Stimulated activated CD4-positive, alpha-beta T cell treated with anti-CD3 and anti-CD28 coated beads, Interleukin-1b, Interleukin-23, amount 100 ng/mL, for 24 hours (primary cell): Measurements from ENCODE around the gene ENG.
"Not testable (repeated sequence)": the region's sequence is repeated elsewhere in the genome, so short reads cannot be mapped to it uniquely, and the experiment has no call there.

Source experiments
- DNase-seq, 4 experiments: peaks; one replicate each; pipeline ENCODE4 v3.0.0-alpha.2; 2020; ENCODE audit warnings: low read depth in 4 of 4, low spot score in 1 of 4

Gene ENG

GRCh38 chr9:127846443-127847177 lies 7.8 kb downstream of the ENG start:
- no peak for DNase-seq

- not testable (repeated sequence) for DNase-seq
These were observed 8.8 kb downstream of the ENG start for GRCh38 chr9:127845619-127846018.

GRCh38 chr9:127844821-127845359 lies 9.6 kb downstream of the ENG start:
- DNase-seq = no peak

- DNase-seq = no peak
These were observed 13.2 kb downstream of the ENG start for GRCh38 chr9:127841087-127841835.

GRCh38 chr9:127838375-127839078 lies 15.9 kb downstream of the ENG start:
- no peak for DNase-seq

- no peak for DNase-seq
These were observed 17.1 kb downstream of the ENG start for GRCh38 chr9:127837346-127837745.

GRCh38 chr9:127836561-127836960 lies 17.9 kb downstream of the ENG start:
- DNase-seq = not testable (repeated sequence)

GRCh38 chr9:127835991-127836516 lies 18.4 kb downstream of the ENG start:
- DNase-seq = no peak

- no peak for DNase-seq
These were observed 20.9 kb downstream of the ENG start for GRCh38 chr9:127833555-127833954.

GRCh38 chr9:127832248-127832647 lies 22.2 kb downstream of the ENG start:
- DNase-seq = no peak

GRCh38 chr9:127829205-127829906 lies 25.1 kb downstream of the ENG start:
- no peak for DNase-seq

- no peak for DNase-seq
These were observed 26.0 kb downstream of the ENG start for GRCh38 chr9:127828262-127829031.

- no peak for DNase-seq
These were observed 28.1 kb downstream of the ENG start for GRCh38 chr9:127826253-127826913.

GRCh38 chr9:127825319-127826051 lies 29.0 kb downstream of the ENG start:
- DNase-seq = no peak

GRCh38 chr9:127822108-127822507 lies 32.4 kb downstream of the ENG start:
- DNase-seq = no peak

GRCh38 chr9:127818574-127818973 lies 35.9 kb downstream of the ENG start:
- DNase-seq = no peak

- DNase-seq = no peak
These were observed 36.5 kb downstream of the ENG start for GRCh38 chr9:127817881-127818434.

- DNase-seq = no peak
These were observed 37.7 kb downstream of the ENG start for GRCh38 chr9:127816728-127817127.

GRCh38 chr9:127816362-127816725 lies 38.1 kb downstream of the ENG start:
- DNase-seq = no peak
